ENCODE data around the gene RASL12. TPM values are rescaled to one million over a fixed set of nuclear protein-coding genes. Genes with fewer than 3 reads are reported as not detected.

The RASL12 gene
- total RNA-seq, 4 donors from 2014 or later, result 2.8 to 32.4 (median 8.9) TPM

- Histone ChIP-seq H3K27ac (peak overlapping the region in 3 of 4 donors; percentile 39 to 55 (median 48)), H3K36me3 (peaks cover 0 to 8% (median 0%) of the 10 kb centered on the region in 3 donors), H3K27me3 (no peaks in the 10 kb centered on the region), H3K4me1 (peaks cover 20 to 54% (median 26%) of the 10 kb centered on the region in 3 donors), H3K9me3 (no peaks in the 10 kb centered on the region), H3K4me3 (no peak overlapping the region)
- no peak for TF ChIP-seq CTCF (IDR thresholded peaks at IDR 0.05)
- no peak for TF ChIP-seq POLR2A (IDR thresholded peaks at IDR 0.05)
- WGBS, 2 donors, result 72 to 76% methylated on average over 9 to 10 of the region's 12 CpGs
- intact Hi-C loops (cut with DNase I), result no loop called here
- DNase-seq, result no peak
Observed at GRCh38 chr15:65091946-65092770, 24.4 kb upstream of the RASL12 start.

- TF ChIP-seq CTCF (IDR thresholded peaks at IDR 0.05) (no peak), POLR2A (IDR thresholded peaks at IDR 0.05) (no peak)
- H3K27me3 ChIP-seq, result peaks cover 0 to 8% (median 0%) of the 10 kb centered on the region in 4 donors
- peak overlapping the region; percentile 59 to 89 (median 83) for H3K27ac ChIP-seq
- peaks cover 27 to 64% (median 33%) of the 10 kb centered on the region in 3 donors for H3K4me1 ChIP-seq
- DNase-seq, result no peak
- 46 to 74% methylated on average over 3 to 5 of the region's 5 CpGs for WGBS, 2 donors
- H3K4me3 ChIP-seq, result no peak overlapping the region
- intact Hi-C loops (cut with DNase I), result no loop called here
- H3K9me3 ChIP-seq, result no peaks in the 10 kb centered on the region
- no peaks in the 10 kb centered on the region for H3K36me3 ChIP-seq
Observed at GRCh38 chr15:65089206-65089824, 21.5 kb upstream of the RASL12 start.

DNA sequence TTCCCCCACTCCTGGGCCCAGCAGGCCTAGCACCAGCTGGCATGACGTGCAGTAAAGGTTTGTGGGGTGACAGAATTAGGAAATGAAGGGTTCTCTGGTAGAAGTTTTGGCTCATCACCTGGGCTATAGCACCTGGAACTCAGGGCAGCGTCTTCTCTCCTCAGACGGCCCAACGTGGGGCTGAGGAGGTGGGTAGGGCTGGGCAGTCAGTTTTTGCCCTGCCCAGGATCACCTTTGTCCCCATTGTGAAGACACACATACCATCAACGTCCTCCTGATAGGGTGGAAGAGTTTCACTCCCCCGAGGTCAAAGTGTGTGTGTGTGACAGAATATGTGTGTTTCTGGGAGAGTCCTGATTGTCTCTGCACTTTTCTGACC, 20.8 kb upstream of the RASL12 start:
- Histone ChIP-seq H3K27ac (peak overlapping the region; percentile 59 to 89 (median 83)), H3K4me3 (no peak overlapping the region), H3K27me3 (peaks cover 0 to 10% (median 0%) of the 10 kb centered on the region in 4 donors), H3K36me3 (no peaks in the 10 kb centered on the region), H3K9me3 (no peaks in the 10 kb centered on the region), H3K4me1 (peaks cover 28 to 60% (median 33%) of the 10 kb centered on the region in 3 donors)
- no peak for DNase-seq
- no peak for TF ChIP-seq POLR2A (IDR thresholded peaks at IDR 0.05)
- TF ChIP-seq CTCF (IDR thresholded peaks at IDR 0.05), result no peak
- 27 to 51% methylated on average over 2 to 6 of the region's 6 CpGs for WGBS, 2 donors
- intact Hi-C loops (cut with DNase I), result no loop called here

DNA sequence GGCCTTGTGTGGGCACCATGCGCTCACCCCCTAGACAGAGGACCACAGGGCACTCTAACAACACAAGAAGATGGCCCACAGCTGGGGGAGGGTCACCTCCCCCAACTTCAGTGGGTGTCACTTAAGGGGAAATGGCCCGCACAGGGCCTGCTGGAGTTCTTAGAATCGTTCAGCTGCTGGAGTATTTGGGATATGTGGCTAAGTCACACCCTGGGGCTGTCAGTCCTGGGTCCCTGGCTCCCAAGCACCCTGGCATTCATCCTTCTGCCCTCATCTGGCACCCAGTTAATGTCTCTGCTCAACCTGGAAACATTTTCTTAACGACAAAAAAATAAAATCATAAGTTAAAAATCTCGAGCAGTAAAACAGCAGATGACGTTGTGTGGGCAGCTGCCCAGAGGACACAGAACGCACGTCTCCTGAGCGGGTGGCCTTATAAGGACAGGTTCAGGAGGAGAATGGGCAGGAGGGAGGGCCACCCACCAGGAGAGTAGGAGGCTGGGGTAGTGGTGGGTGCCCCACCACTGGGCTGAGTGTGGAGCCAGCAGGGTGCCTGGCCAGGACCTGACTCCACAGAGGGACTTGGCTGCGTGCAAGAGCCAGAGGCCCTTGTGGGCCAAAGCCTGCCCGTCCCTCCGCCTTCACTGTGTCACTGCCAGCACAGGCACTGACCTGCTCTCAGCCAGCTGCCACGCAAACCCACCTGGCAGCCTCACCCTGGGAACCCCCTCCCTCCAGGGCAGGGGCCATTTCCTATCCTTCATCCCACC, 20.3 kb upstream of the RASL12 start:
- no peaks in the 10 kb centered on the region for H3K9me3 ChIP-seq
- no peak overlapping the region for H3K4me3 ChIP-seq
- no peak for DNase-seq
- 34 to 47% methylated on average over 8 of the region's 13 CpGs for WGBS, 2 donors
- H3K36me3 ChIP-seq, result no peaks in the 10 kb centered on the region
- H3K27ac ChIP-seq, result peak overlapping the region; percentile 59 to 89 (median 83)
- no peak for TF ChIP-seq CTCF (IDR thresholded peaks at IDR 0.05)
- TF ChIP-seq POLR2A (IDR thresholded peaks at IDR 0.05), result peak in 1 of 4 donors; percentile 17
- intact Hi-C loops (cut with DNase I), result no loop called here
- peaks cover 0 to 16% (median 0%) of the 10 kb centered on the region in 4 donors for H3K27me3 ChIP-seq
- H3K4me1 ChIP-seq, result peaks cover 33 to 66% (median 37%) of the 10 kb centered on the region in 3 donors

Measured in esophagus squamous epithelium (tissue), 5 donors.